HepG2 (cell line): ENCODE data around the gene HSPA1L. TPM values are rescaled to one million over a fixed set of nuclear protein-coding genes. Genes with fewer than 3 reads are reported as not detected.
A peak's percentile ranks its signal among the peaks of the same experiment; 100 is the strongest.

Experiments
- ARNTL ChIP-seq: sonication (generic); formaldehyde crosslinking; IDR thresholded peaks from 2 replicates; pipeline ENCODE4 v1.4.0; 2020; ENCODE audit warnings: mild to moderate bottlenecking, missing genetic modification reagents
- CREB1 ChIP-seq, 2 experiments: fragments of 450-650 bp in 1 of 2; IDR thresholded peaks; 2 replicates each; pipeline ENCODE4 v1.6.1; 2016 to 2017; ENCODE audit warnings: control low read depth in 1 of 2, mild to moderate bottlenecking in 1 of 2, missing compliant biosample characterization in 1 of 2, missing genetic modification characterization in 1 of 2
- EED ChIP-seq: sonication (generic); formaldehyde crosslinking; IDR thresholded peaks from 2 replicates; pipeline ENCODE4 v1.5.0; 2020; ENCODE audit warnings: mild to moderate bottlenecking, missing genetic modification reagents
- MAFG ChIP-seq: sonication (generic); formaldehyde crosslinking; IDR thresholded peaks from 2 replicates; pipeline ENCODE4 v1.5.1; 2020; ENCODE audit warnings: mild to moderate bottlenecking, missing genetic modification reagents
- THAP11 ChIP-seq: IDR thresholded peaks from 2 replicates; pipeline ENCODE4 v1.6.1; 2016; ENCODE audit warnings: missing biosample characterization, missing genetic modification reagents
- ZBTB44 ChIP-seq: sonication (generic); formaldehyde crosslinking; IDR thresholded peaks from 2 replicates; pipeline ENCODE4 v1.4.0; 2020; ENCODE audit warnings: missing genetic modification reagents
- ZNF101 ChIP-seq: sonication (generic); formaldehyde crosslinking; IDR thresholded peaks from 2 replicates; pipeline ENCODE4 v1.4.0; 2020; ENCODE audit warnings: mild to moderate bottlenecking, low read depth, missing genetic modification reagents, borderline replicate concordance
- ZNF615 ChIP-seq: sonication (generic); formaldehyde crosslinking; IDR thresholded peaks from 2 replicates; pipeline ENCODE4 v1.5.0; 2020; ENCODE audit warnings: mild to moderate bottlenecking, missing genetic modification reagents, borderline replicate concordance
- ZNF773 ChIP-seq: sonication (generic); formaldehyde crosslinking; IDR thresholded peaks from 2 replicates; pipeline ENCODE4 v1.4.0; 2020; ENCODE audit warnings: missing genetic modification reagents, borderline replicate concordance
- ZNF879 ChIP-seq: sonication (generic); formaldehyde crosslinking; IDR thresholded peaks from 2 replicates; pipeline ENCODE4 v1.8.1; 2023; ENCODE audit warnings: missing genetic modification reagents
- polyA plus RNA-seq, 8 experiments: library from polyadenylated mRNA; depleted of rRNA in 3 of 8; stranded (reverse) in 7 of 8; unstranded in 1 of 8; fragments of >200 nt; fragmentation: Illumina TruSeq in 4 of 8; extraction: Trizol in 4 of 8; gene quantifications; 2 replicates each; pipeline versions ENCODE4 v1.2.1 to v1.2.3, GENCODE V29; 2011 to 2016; ENCODE audit warnings: low read depth in 4 of 8, missing spikeins in 1 of 8, mixed read lengths in 1 of 8; ENCODE audit not compliant: insufficient read depth in 1 of 8
- total RNA-seq, 5 experiments: library from RNA; depleted of rRNA; stranded (reverse); fragments of >200 nt; fragmentation: Illumina TruSeq; extraction: Trizol; gene quantifications; 2 replicates each; pipeline ENCODE4 v1.2.3, GENCODE V29; 2016; ENCODE audit warnings: low read depth in 1 of 5
- TF ChIP-seq, protein P1 (sequence below), 2 experiments: fragments of 450-650 bp in 1 of 2; sonication (generic) in 1 of 2; formaldehyde crosslinking in 1 of 2; IDR thresholded peaks; 2 replicates each; pipeline versions ENCODE4 v1.6.1 to v1.8.0; 2016 to 2022; ENCODE audit warnings: antibody characterized with exemption in 1 of 2, mild to moderate bottlenecking in 1 of 2, missing genetic modification reagents in 1 of 2
- TF ChIP-seq, protein P2 (sequence below): sonication (generic); formaldehyde crosslinking; IDR thresholded peaks from 2 replicates; pipeline ENCODE4; 2020; ENCODE audit warnings: missing genetic modification reagents, mild to moderate bottlenecking, borderline replicate concordance

The HSPA1L gene
- total and polyA plus RNA-seq, 2 of the 13 experiments (the other 11 are each of a cell fraction or from before 2014, with no cell fraction given) = 0.55 to 1.0 TPM

GRCh38 chr6:31834367-31835250 lies 19.5 kb upstream of the HSPA1L start (continued):
- TF ChIP-seq EED (CRISPR knock-in tag) (peak; percentile 95), ZNF773 (CRISPR knock-in tag) (peak; percentile 78; the same call in 1 of the 2 replicates), ZNF879 (peak; percentile 64; the same call in 1 of the 2 replicates), ZNF101 (CRISPR knock-in tag) (no peak), THAP11 (CRISPR knock-in tag) (peak; percentile 76), CREB1 (IDR thresholded peaks at IDR 0.05) (no peak; the same call in 1 of the 2 replicates), CREB1 (CRISPR knock-in tag; IDR thresholded peaks at IDR 0.05) (peak; percentile 21; the same call in 1 of the 2 replicates), ZNF615 (CRISPR knock-in tag) (no peak), MAFG (no peak), ZBTB44 (CRISPR knock-in tag) (no peak), ARNTL (CRISPR knock-in tag) (peak; percentile 73)
- TF ChIP-seq, protein P1, sequence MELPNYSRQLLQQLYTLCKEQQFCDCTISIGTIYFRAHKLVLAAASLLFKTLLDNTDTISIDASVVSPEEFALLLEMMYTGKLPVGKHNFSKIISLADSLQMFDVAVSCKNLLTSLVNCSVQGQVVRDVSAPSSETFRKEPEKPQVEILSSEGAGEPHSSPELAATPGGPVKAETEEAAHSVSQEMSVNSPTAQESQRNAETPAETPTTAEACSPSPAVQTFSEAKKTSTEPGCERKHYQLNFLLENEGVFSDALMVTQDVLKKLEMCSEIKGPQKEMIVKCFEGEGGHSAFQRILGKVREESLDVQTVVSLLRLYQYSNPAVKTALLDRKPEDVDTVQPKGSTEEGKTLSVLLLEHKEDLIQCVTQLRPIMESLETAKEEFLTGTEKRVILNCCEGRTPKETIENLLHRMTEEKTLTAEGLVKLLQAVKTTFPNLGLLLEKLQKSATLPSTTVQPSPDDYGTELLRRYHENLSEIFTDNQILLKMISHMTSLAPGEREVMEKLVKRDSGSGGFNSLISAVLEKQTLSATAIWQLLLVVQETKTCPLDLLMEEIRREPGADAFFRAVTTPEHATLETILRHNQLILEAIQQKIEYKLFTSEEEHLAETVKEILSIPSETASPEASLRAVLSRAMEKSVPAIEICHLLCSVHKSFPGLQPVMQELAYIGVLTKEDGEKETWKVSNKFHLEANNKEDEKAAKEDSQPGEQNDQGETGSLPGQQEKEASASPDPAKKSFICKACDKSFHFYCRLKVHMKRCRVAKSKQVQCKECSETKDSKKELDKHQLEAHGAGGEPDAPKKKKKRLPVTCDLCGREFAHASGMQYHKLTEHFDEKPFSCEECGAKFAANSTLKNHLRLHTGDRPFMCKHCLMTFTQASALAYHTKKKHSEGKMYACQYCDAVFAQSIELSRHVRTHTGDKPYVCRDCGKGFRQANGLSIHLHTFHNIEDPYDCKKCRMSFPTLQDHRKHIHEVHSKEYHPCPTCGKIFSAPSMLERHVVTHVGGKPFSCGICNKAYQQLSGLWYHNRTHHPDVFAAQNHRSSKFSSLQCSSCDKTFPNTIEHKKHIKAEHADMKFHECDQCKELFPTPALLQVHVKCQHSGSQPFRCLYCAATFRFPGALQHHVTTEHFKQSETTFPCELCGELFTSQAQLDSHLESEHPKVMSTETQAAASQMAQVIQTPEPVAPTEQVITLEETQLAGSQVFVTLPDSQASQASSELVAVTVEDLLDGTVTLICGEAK (IDR thresholded peaks at IDR 0.05) = no peak
- TF ChIP-seq, protein P1 (CRISPR knock-in tag; IDR thresholded peaks at IDR 0.05) = peak; percentile 79
- TF ChIP-seq, protein P2, sequence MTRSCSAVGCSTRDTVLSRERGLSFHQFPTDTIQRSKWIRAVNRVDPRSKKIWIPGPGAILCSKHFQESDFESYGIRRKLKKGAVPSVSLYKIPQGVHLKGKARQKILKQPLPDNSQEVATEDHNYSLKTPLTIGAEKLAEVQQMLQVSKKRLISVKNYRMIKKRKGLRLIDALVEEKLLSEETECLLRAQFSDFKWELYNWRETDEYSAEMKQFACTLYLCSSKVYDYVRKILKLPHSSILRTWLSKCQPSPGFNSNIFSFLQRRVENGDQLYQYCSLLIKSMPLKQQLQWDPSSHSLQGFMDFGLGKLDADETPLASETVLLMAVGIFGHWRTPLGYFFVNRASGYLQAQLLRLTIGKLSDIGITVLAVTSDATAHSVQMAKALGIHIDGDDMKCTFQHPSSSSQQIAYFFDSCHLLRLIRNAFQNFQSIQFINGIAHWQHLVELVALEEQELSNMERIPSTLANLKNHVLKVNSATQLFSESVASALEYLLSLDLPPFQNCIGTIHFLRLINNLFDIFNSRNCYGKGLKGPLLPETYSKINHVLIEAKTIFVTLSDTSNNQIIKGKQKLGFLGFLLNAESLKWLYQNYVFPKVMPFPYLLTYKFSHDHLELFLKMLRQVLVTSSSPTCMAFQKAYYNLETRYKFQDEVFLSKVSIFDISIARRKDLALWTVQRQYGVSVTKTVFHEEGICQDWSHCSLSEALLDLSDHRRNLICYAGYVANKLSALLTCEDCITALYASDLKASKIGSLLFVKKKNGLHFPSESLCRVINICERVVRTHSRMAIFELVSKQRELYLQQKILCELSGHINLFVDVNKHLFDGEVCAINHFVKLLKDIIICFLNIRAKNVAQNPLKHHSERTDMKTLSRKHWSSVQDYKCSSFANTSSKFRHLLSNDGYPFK (CRISPR knock-in tag) = peak; percentile 83; the same call in 1 of the 2 replicates
